ENCODE data around the gene CHRNA1.

CHRNA1 gene

GRCh38 chr2:174764280-174765255, at the start of gene CHRNA1:
Gene CHRNA1 (minus strand): TSS chr2:174764472. CDS start chr2:174764394, 78 bp downstream.
- DNase-seq (ENCODE audit: low read depth): no peak

GRCh38 chr2:174812037-174812436, 47.8 kb upstream of the CHRNA1 start:
- DNase-seq (ENCODE audit: low read depth): no peak

- DNase-seq (ENCODE audit: low read depth): no peak
Observed at GRCh38 chr2:174807931-174808330, 43.7 kb upstream of the CHRNA1 start.

GRCh38 chr2:174805803-174806202, 41.5 kb upstream of the CHRNA1 start:
- DNase-seq (ENCODE audit: low read depth): no peak

GRCh38 chr2:174802459-174802858, 38.2 kb upstream of the CHRNA1 start:
- no peak for DNase-seq (ENCODE audit: low read depth)

GRCh38 chr2:174800436-174801205, 36.3 kb upstream of the CHRNA1 start:
- DNase-seq (ENCODE audit: low read depth): no peak

GRCh38 chr2:174798801-174799200, 34.5 kb upstream of the CHRNA1 start:
- no peak for DNase-seq (ENCODE audit: low read depth)

GRCh38 chr2:174797781-174798276, 33.6 kb upstream of the CHRNA1 start:
- DNase-seq (ENCODE audit: low read depth): no peak

- DNase-seq (ENCODE audit: low read depth): no peak
Observed at GRCh38 chr2:174796319-174796771, 32.1 kb upstream of the CHRNA1 start.

GRCh38 chr2:174794851-174795374, 30.6 kb upstream of the CHRNA1 start:
- DNase-seq (ENCODE audit: low read depth): no peak

GRCh38 chr2:174792309-174793025, 28.2 kb upstream of the CHRNA1 start:
- DNase-seq (ENCODE audit: low read depth): no peak

GRCh38 chr2:174791746-174792280, 27.5 kb upstream of the CHRNA1 start:
- DNase-seq (ENCODE audit: low read depth): no peak

- no peak for DNase-seq (ENCODE audit: low read depth)
Observed at GRCh38 chr2:174791020-174791419, 26.7 kb upstream of the CHRNA1 start.

GRCh38 chr2:174789001-174789400, 24.7 kb upstream of the CHRNA1 start:
- no peak for DNase-seq (ENCODE audit: low read depth)

GRCh38 chr2:174788291-174788929, 24.1 kb upstream of the CHRNA1 start:
- no peak for DNase-seq (ENCODE audit: low read depth)

- no peak for DNase-seq (ENCODE audit: low read depth)
Observed at GRCh38 chr2:174787487-174788205, 23.4 kb upstream of the CHRNA1 start.

GRCh38 chr2:174786066-174786725, 21.9 kb upstream of the CHRNA1 start:
- DNase-seq (ENCODE audit: low read depth): no peak

GRCh38 chr2:174785481-174785880, 21.2 kb upstream of the CHRNA1 start:
- DNase-seq (ENCODE audit: low read depth): no peak

GRCh38 chr2:174784909-174785308, 20.6 kb upstream of the CHRNA1 start:
- DNase-seq (ENCODE audit: low read depth): no peak

GRCh38 chr2:174784316-174784715, 20.0 kb upstream of the CHRNA1 start:
- DNase-seq (ENCODE audit: low read depth): no peak
